Lung (tissue), 12 donors: ENCODE data around the gene CTR9. TPM values are rescaled to one million over a fixed set of nuclear protein-coding genes. Genes with fewer than 3 reads are reported as not detected.
A peak's percentile ranks its signal among the peaks of the same experiment; 100 is the strongest.

ENCODE experiments used
- ATAC-seq: fragments of 200-7000 bp; cut with Tn5 transposase; one replicate; pipeline ENCODE4 v1.9.1; 2020; ENCODE audit warnings: moderate number of reproducible peaks; ENCODE audit not compliant: insufficient read depth, low FRiP score
- DNase-seq, 3 donors: peaks; one replicate each; pipeline ENCODE4 v3.0.0-alpha.2; 2013 to 2017
- H3K27ac ChIP-seq, 2 donors: one replicate each; pipeline ENCODE4 v1.5.1; 2013; ENCODE audit warnings: mild to moderate bottlenecking in 2 of 2, moderate library complexity in 2 of 2, control low read depth in 1 of 2, inconsistent platforms in 1 of 2, low read depth in 1 of 2, low read length in 1 of 2
- H3K27me3 ChIP-seq, 3 donors: one replicate each; pipeline ENCODE4 v1.5.1; 2013; ENCODE audit warnings: low read length in 2 of 3; ENCODE audit not compliant: control insufficient read depth in 3 of 3, insufficient read depth in 3 of 3
- H3K36me3 ChIP-seq, 4 donors: one replicate each; pipeline ENCODE4 v1.5.1; 2013; ENCODE audit warnings: low read length in 4 of 4, mild to moderate bottlenecking in 1 of 4, moderate library complexity in 1 of 4; ENCODE audit not compliant: control insufficient read depth in 4 of 4, insufficient read depth in 4 of 4
- H3K4me1 ChIP-seq, 5 donors: one replicate each; pipeline ENCODE4 v1.5.1; 2013; ENCODE audit warnings: low read length in 5 of 5, mild to moderate bottlenecking in 2 of 5, moderate library complexity in 1 of 5; ENCODE audit not compliant: control insufficient read depth in 5 of 5, insufficient read depth in 5 of 5
- H3K4me3 ChIP-seq: one replicate; pipeline ENCODE4 v1.5.1; 2013; ENCODE audit warnings: mild to moderate bottlenecking, control low read depth, moderate library complexity
- H3K9ac ChIP-seq, 2 donors: one replicate each; pipeline ENCODE4 v1.5.1; 2013; ENCODE audit warnings: low read length in 2 of 2, control low read depth in 1 of 2; ENCODE audit not compliant: insufficient read depth in 1 of 2
- H3K9me3 ChIP-seq, 4 donors: one replicate each; pipeline ENCODE4 v1.5.1; 2013; ENCODE audit warnings: low read length in 3 of 4, mild to moderate bottlenecking in 1 of 4, moderate library complexity in 1 of 4; ENCODE audit not compliant: control insufficient read depth in 4 of 4, insufficient read depth in 3 of 4
- WGBS, 2 donors: extraction: QIAGEN DNeasy Blood & Tissue Kit; methylation state at CpG; one replicate each; pipeline ENCODE4 v1.1.7; 2013; 5-methylcytosine and 5-hydroxymethylcytosine counted together
- polyA plus RNA-seq, 2 donors: library from polyadenylated mRNA; stranded (reverse); fragments of 200-250 nt; gene quantifications; one replicate each; pipeline ENCODE4 v1.2.1, GENCODE V29; 2013
- total RNA-seq, 2 donors: library from RNA; depleted of rRNA in 1 of 2; stranded (reverse); fragments of >200 nt in 1 of 2; gene quantifications; one replicate each; pipeline ENCODE4 v1.2.1, GENCODE V29; 2014 to 2021
- TF ChIP-seq, protein P1 (sequence below): IDR thresholded peaks from 2 replicates; pipeline ENCODE4 v1.5.1; 2012; ENCODE audit warnings: mild to moderate bottlenecking; ENCODE audit errors: control extremely low read depth, extremely low read depth
- donor health status: control.
- donor health status: control.
- donor health status: Bipolar disorder and iron deficiency.
- donor health status: healthy.
- donor health status: DM: yes; HTN: yes; CAD: no.

Gene CTR9
- total and polyA plus RNA-seq, 4 donors = 13.2 to 40.0 (median 22.1) TPM

GRCh38 chr11:10777393-10777793 lies 26.3 kb downstream of the CTR9 start:
- Histone ChIP-seq H3K27ac (peak overlapping the region in 1 of 2 donors; percentile 90), H3K9ac (no peak overlapping the region), H3K27me3 (no peaks in the 10 kb centered on the region), H3K4me3 (no peak overlapping the region), H3K9me3 (no peaks in the 10 kb centered on the region), H3K36me3 (peaks cover 28 to 38% (median 31%) of the 10 kb centered on the region in 4 donors), H3K4me1 (peaks cover 0 to 8% (median 0%) of the 10 kb centered on the region in 5 donors)
- 33 to 68% methylated on average over 3 of the region's 3 CpGs for WGBS, 2 donors
- DNase-seq (no peak), ATAC-seq (no peak)
- TF ChIP-seq, protein P1, sequence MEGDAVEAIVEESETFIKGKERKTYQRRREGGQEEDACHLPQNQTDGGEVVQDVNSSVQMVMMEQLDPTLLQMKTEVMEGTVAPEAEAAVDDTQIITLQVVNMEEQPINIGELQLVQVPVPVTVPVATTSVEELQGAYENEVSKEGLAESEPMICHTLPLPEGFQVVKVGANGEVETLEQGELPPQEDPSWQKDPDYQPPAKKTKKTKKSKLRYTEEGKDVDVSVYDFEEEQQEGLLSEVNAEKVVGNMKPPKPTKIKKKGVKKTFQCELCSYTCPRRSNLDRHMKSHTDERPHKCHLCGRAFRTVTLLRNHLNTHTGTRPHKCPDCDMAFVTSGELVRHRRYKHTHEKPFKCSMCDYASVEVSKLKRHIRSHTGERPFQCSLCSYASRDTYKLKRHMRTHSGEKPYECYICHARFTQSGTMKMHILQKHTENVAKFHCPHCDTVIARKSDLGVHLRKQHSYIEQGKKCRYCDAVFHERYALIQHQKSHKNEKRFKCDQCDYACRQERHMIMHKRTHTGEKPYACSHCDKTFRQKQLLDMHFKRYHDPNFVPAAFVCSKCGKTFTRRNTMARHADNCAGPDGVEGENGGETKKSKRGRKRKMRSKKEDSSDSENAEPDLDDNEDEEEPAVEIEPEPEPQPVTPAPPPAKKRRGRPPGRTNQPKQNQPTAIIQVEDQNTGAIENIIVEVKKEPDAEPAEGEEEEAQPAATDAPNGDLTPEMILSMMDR = no peak

- H3K9me3 ChIP-seq = no peaks in the 10 kb centered on the region
- H3K27me3 ChIP-seq = no peaks in the 10 kb centered on the region
- TF ChIP-seq, protein P1 = no peak
- WGBS, 2 donors = 42 to 62% methylated on average over 6 of the region's 6 CpGs
- DNase-seq (no peak), ATAC-seq (no peak)
- peak overlapping the region; percentile 70 to 90 for H3K27ac ChIP-seq
- H3K4me1 ChIP-seq = peaks cover 0 to 8% (median 0%) of the 10 kb centered on the region in 5 donors
- H3K4me3 ChIP-seq = no peak overlapping the region
- H3K36me3 ChIP-seq = peaks cover 24 to 34% (median 29%) of the 10 kb centered on the region in 4 donors
- no peak overlapping the region for H3K9ac ChIP-seq
Measured at GRCh38 chr11:10777806-10778205, 26.8 kb downstream of the CTR9 start.

GRCh38 chr11:10778217-10778970 lies 27.3 kb downstream of the CTR9 start:
- 78 to 94% methylated on average over 13 of the region's 13 CpGs for WGBS, 2 donors
- DNase-seq (peak in 1 of 3 donors; percentile 11), ATAC-seq (no peak)
- Histone ChIP-seq H3K27ac (peak overlapping the region; percentile 70 to 91), H3K36me3 (peaks cover 22 to 29% (median 25%) of the 10 kb centered on the region in 4 donors), H3K4me3 (no peak overlapping the region), H3K27me3 (no peaks in the 10 kb centered on the region), H3K9me3 (no peaks in the 10 kb centered on the region), H3K9ac (no peak overlapping the region), H3K4me1 (peaks cover 0 to 8% (median 0%) of the 10 kb centered on the region in 5 donors)
- TF ChIP-seq, protein P1 = no peak
